Ammon's horn (tissue), 1 donor: ENCODE results near the gene STARD3NL.

Experiments used
- DNase-seq: peaks from one replicate; pipeline ENCODE4 v3.0.0-alpha.2; 2016; ENCODE audit warnings: low spot score

STARD3NL gene

GRCh38 chr7:38185395-38186307 is 7.6 kb downstream of the STARD3NL start:
- no peak for DNase-seq

- DNase-seq: no peak
These were observed 8.7 kb downstream of the STARD3NL start for GRCh38 chr7:38186593-38187314.

GRCh38 chr7:38187794-38188440 is 9.9 kb downstream of the STARD3NL start:
- DNase-seq: no peak

- no peak for DNase-seq
These were observed 11.3 kb downstream of the STARD3NL start for GRCh38 chr7:38189231-38189938.

GRCh38 chr7:38190011-38190410 is 12.0 kb downstream of the STARD3NL start:
- DNase-seq: no peak

- no peak for DNase-seq
These were observed 13.7 kb downstream of the STARD3NL start for GRCh38 chr7:38191791-38192190.

- DNase-seq: no peak
These were observed 14.3 kb downstream of the STARD3NL start for GRCh38 chr7:38192327-38192726.

GRCh38 chr7:38195804-38196595 is 18.0 kb downstream of the STARD3NL start:
- DNase-seq: no peak

GRCh38 chr7:38198366-38198765 is 20.3 kb downstream of the STARD3NL start:
- DNase-seq: no peak

GRCh38 chr7:38199154-38199553 is 21.1 kb downstream of the STARD3NL start:
- no peak for DNase-seq

- no peak for DNase-seq
These were observed 21.7 kb downstream of the STARD3NL start for GRCh38 chr7:38199782-38200181.

GRCh38 chr7:38206071-38206470 is 28.0 kb downstream of the STARD3NL start:
- no peak for DNase-seq

GRCh38 chr7:38207843-38208242 is 29.8 kb downstream of the STARD3NL start:
- DNase-seq: no peak

GRCh38 chr7:38211486-38211885 is 33.4 kb downstream of the STARD3NL start:
- DNase-seq: no peak

GRCh38 chr7:38211940-38212339 is 33.9 kb downstream of the STARD3NL start:
- DNase-seq: peak; percentile 72

GRCh38 chr7:38215115-38215514 is 37.1 kb downstream of the STARD3NL start:
- DNase-seq: no peak

GRCh38 chr7:38215735-38216670 is 38.0 kb downstream of the STARD3NL start:
- peak; percentile 86 for DNase-seq

- DNase-seq: no peak
These were observed 39.6 kb downstream of the STARD3NL start for GRCh38 chr7:38217672-38218071.

GRCh38 chr7:38220452-38220851 is 42.4 kb downstream of the STARD3NL start:
- DNase-seq: no peak

GRCh38 chr7:38222481-38223096 is 44.5 kb downstream of the STARD3NL start:
- peak; percentile 77 for DNase-seq
